HEK293T (cell line): Measurements from ENCODE around the gene SOX6.

Experiments used
- FOXK2 ChIP-seq: fragments of 450-650 bp; IDR thresholded peaks from 2 replicates; pipeline ENCODE4 v1.6.1; 2016; ENCODE audit warnings: mild to moderate bottlenecking
- HDGF ChIP-seq: fragments of 450-650 bp; IDR thresholded peaks from 2 replicates; pipeline ENCODE4 v1.6.1; 2017; ENCODE audit warnings: antibody characterized with exemption, borderline replicate concordance
- LEF1 ChIP-seq: fragments of 450-650 bp; IDR thresholded peaks from 2 replicates; pipeline ENCODE4 v1.6.1; 2017; ENCODE audit warnings: mild to moderate bottlenecking, borderline replicate concordance
- SP1 ChIP-seq: fragments of 450-650 bp; IDR thresholded peaks from 2 replicates; pipeline ENCODE4 v1.6.1; 2017
- TARDBP ChIP-seq: fragments of 450-650 bp; IDR thresholded peaks from 2 replicates; pipeline ENCODE4 v1.6.1; 2016
- TF ChIP-seq, protein P1 (sequence below): fragments of 450-650 bp; IDR thresholded peaks from 2 replicates; pipeline ENCODE4 v1.6.1; 2016

DNA sequence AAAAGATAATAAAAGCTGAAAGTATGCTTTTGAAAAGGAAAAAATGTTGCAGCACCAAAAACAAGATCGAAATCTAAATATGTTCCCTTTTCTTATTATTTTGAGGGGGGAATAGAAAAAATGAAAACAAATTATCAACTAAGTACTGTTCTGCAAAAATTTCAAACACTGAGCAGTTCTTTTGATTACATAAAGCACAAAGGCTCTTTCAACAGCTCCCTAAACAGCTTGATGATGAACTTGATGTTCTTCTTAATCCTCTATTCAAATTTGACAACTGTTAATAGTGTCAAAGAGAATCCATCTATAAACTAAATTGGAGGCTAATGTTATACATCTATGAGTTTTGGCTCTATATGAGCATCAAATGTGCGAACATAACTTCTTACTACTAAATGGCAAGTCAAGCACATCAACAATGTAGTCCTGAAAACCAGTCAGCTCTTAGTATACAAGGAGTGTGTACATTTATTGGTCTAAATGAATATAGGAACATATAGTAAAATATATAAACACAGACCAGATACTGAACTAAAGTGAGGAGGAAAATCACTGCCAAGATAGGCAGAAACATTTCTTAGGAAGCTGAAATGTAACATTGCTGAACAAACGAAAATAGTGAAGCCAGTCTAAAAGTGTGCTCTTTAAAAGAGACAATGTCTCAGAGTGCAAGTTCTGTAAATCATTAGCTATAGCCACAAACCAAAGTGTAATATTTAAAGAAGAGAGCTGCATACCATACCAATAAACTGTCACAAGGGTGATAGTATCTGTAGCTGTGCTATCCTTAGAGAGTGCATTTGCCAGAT, 94.3 kb downstream of the SOX6 start:
- TF ChIP-seq TARDBP = no peak
- no peak for TF ChIP-seq SP1
- TF ChIP-seq, protein P1, sequence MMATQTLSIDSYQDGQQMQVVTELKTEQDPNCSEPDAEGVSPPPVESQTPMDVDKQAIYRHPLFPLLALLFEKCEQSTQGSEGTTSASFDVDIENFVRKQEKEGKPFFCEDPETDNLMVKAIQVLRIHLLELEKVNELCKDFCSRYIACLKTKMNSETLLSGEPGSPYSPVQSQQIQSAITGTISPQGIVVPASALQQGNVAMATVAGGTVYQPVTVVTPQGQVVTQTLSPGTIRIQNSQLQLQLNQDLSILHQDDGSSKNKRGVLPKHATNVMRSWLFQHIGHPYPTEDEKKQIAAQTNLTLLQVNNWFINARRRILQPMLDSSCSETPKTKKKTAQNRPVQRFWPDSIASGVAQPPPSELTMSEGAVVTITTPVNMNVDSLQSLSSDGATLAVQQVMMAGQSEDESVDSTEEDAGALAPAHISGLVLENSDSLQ = no peak
- no peak for TF ChIP-seq FOXK2
- TF ChIP-seq HDGF = no peak
- TF ChIP-seq LEF1 = no peak
